Body of pancreas (tissue), 4 donors: ENCODE data around the gene LIG3.

Experiments used
- CTCF ChIP-seq, 7 experiments: fragments of 450-650 bp in 4 of 7; fragments of 200-600 bp in 3 of 7; sonication (generic) in 3 of 7; IDR thresholded peaks; one replicate each; pipeline ENCODE4 v1.5.1; 2016 to 2019; ENCODE audit warnings: antibody characterized with exemption in 7 of 7
- POLR2A ChIP-seq, 3 donors: fragments of 450-650 bp; IDR thresholded peaks; one replicate each; pipeline ENCODE4 v1.6.1; 2016; ENCODE audit warnings: antibody characterized with exemption in 3 of 3, mild to moderate bottlenecking in 2 of 3

- no peak for TF ChIP-seq CTCF (IDR thresholded peaks at IDR 0.05)
- TF ChIP-seq POLR2A (IDR thresholded peaks at IDR 0.05) = no peak
Observed at GRCh38 chr17:34979650-34980352, 511 bp upstream of the LIG3 start.
